ENCODE measurements around the gene FAM8A1. TPM values are rescaled to one million over a fixed set of nuclear protein-coding genes. Genes with fewer than 3 reads are reported as not detected.
A peak's percentile ranks its signal among the peaks of the same experiment; 100 is the strongest.

Gene FAM8A1
- total RNA-seq, 4 donors from 2014 or later: 22.3 to 38.8 (median 28.7) TPM

DNA sequence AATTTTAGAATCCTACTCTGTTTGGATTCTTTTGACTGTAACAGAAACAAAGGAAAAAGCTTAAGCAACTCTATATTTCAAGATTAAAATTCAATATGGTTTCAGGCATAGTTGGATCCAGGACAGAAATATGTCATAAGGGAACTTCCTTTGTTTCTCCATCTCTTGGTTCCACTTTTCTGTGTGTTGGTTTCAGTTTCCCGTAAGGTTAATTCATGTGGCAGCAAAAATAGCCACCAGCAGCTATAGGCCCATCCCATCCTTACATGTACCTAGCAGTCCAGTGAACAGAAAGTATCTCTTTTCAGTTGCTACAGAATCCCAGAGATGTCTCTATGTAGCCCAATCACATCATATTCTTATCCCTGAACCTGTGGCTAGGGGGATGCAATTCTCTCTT, 8.8 kb upstream of the FAM8A1 start:
- H3K27me3 ChIP-seq: no peaks in the 10 kb centered on the region
- DNase-seq (ENCODE audit: low spot score in 2 of 2): no peak
- WGBS: 72% methylated on average over 1 of the region's 1 CpG
- H3K4me1 ChIP-seq: no peaks in the 10 kb centered on the region
- H3K27ac ChIP-seq: no peak overlapping the region
- no peaks in the 10 kb centered on the region for H3K36me3 ChIP-seq
- TF ChIP-seq EP300 (IDR thresholded peaks at IDR 0.05) (no peak), POLR2AphosphoS5 (IDR thresholded peaks at IDR 0.05) (no peak)
- no peaks in the 10 kb centered on the region for H3K9me3 ChIP-seq
- no peak overlapping the region for H3K4me3 ChIP-seq

DNA sequence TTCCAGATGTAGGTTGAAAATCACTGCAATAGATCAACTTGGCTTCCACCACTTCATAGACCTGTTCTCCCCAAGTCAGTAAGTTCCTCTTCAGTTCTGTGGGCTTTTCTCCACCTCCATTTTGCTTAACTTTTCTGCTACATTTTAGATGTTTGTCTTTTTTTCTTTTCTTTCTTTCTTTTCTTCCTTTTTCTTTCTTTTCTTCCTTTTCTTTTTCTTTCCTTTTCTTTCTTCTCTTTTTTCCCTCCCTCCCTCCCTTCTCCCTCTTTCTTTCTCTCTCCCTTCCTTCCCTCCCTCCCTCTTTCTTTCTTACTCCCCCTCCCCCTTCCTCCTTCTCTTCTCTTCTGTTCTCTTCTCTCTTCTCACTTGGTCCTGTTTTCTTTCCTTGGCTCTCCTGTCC, 6.9 kb upstream of the FAM8A1 start:
- H3K36me3 ChIP-seq: no peaks in the 10 kb centered on the region
- H3K4me3 ChIP-seq: no peak overlapping the region
- no peaks in the 10 kb centered on the region for H3K4me1 ChIP-seq
- H3K27ac ChIP-seq: no peak overlapping the region
- H3K27me3 ChIP-seq: no peaks in the 10 kb centered on the region
- H3K9me3 ChIP-seq: no peaks in the 10 kb centered on the region
- no peak for TF ChIP-seq EP300 (IDR thresholded peaks at IDR 0.05)
- TF ChIP-seq, protein P1, sequence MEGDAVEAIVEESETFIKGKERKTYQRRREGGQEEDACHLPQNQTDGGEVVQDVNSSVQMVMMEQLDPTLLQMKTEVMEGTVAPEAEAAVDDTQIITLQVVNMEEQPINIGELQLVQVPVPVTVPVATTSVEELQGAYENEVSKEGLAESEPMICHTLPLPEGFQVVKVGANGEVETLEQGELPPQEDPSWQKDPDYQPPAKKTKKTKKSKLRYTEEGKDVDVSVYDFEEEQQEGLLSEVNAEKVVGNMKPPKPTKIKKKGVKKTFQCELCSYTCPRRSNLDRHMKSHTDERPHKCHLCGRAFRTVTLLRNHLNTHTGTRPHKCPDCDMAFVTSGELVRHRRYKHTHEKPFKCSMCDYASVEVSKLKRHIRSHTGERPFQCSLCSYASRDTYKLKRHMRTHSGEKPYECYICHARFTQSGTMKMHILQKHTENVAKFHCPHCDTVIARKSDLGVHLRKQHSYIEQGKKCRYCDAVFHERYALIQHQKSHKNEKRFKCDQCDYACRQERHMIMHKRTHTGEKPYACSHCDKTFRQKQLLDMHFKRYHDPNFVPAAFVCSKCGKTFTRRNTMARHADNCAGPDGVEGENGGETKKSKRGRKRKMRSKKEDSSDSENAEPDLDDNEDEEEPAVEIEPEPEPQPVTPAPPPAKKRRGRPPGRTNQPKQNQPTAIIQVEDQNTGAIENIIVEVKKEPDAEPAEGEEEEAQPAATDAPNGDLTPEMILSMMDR (IDR thresholded peaks at IDR 0.05): no peak
- no peak for TF ChIP-seq POLR2A (IDR thresholded peaks at IDR 0.05)
- no peak for TF ChIP-seq POLR2AphosphoS5 (IDR thresholded peaks at IDR 0.05)
- no peak for DNase-seq (ENCODE audit: low spot score in 2 of 2)

DNA sequence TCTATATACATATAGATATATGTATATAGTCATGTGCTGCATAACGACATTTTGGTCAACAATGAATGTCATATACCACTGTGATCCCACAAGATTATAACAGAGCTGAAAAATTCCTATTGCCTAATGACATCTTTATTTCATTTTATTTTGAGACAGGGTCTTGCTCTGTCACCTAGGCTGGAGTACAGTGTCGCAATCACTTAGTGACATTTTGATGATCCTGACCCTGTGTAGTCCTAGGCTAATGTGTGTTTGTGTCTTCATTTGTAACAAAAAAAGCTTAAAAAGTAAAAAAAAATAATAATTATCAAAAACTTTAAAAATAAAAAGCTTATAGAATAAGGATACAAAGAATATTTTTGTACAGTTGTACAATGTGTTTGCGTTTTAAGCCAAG, 4.0 kb upstream of the FAM8A1 start:
- no peaks in the 10 kb centered on the region for H3K27me3 ChIP-seq
- no peak overlapping the region for H3K4me3 ChIP-seq
- no peak for DNase-seq (ENCODE audit: low spot score in 2 of 2)
- no peak overlapping the region for H3K27ac ChIP-seq
- peaks cover 7% of the 10 kb centered on the region for H3K4me1 ChIP-seq
- TF ChIP-seq, protein P1 (IDR thresholded peaks at IDR 0.05): no peak
- no peak for TF ChIP-seq POLR2A (IDR thresholded peaks at IDR 0.05)
- WGBS: 94% methylated on average over 3 of the region's 3 CpGs
- no peaks in the 10 kb centered on the region for H3K36me3 ChIP-seq
- no peaks in the 10 kb centered on the region for H3K9me3 ChIP-seq

DNA sequence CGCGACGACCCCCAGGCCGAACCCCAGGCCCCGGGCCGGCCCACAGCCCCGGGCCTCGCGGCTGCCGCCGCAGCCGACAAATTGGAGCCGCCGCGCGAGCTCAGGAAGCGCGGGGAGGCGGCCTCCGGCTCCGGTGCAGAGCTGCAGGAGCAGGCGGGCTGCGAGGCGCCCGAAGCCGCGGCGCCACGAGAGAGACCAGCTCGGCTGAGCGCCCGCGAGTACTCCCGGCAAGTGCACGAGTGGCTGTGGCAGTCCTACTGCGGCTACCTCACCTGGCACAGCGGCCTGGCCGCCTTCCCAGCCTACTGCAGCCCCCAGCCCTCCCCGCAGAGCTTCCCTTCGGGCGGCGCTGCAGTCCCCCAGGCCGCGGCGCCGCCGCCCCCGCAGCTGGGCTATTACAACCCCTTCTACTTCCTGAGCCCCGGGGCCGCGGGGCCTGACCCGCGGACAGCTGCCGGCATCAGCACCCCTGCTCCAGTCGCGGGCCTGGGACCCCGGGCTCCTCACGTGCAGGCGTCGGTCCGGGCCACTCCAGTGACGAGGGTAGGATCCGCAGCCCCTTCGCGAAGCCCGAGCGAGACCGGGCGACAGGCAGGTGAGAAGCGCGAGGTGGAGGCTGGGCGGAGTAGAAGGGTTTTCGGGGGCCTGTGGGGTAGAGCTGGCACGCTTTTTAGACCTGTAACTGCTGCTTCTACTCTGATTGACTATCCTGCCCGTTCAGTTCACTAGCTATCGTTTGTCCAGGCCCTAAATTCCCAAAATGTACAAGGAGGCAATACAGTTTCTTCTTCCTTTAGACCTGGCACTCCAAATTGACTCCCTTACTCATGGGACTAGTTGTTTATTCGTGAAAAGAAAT, 654 bp downstream of the FAM8A1 start:
- DNase-seq (ENCODE audit: low spot score in 2 of 2): peak; percentile 75 to 83
- Histone ChIP-seq H3K27me3 (no peaks in the 10 kb centered on the region), H3K27ac (peak overlapping the region; percentile 94), H3K4me1 (peaks cover 25% of the 10 kb centered on the region), H3K36me3 (peaks cover 16% of the 10 kb centered on the region), H3K4me3 (peak overlapping the region; percentile 80), H3K9me3 (no peaks in the 10 kb centered on the region)
- WGBS: 4% methylated on average over 21 of the region's 77 CpGs
- TF ChIP-seq EP300 (IDR thresholded peaks at IDR 0.05) (no peak), POLR2A (IDR thresholded peaks at IDR 0.05) (peak in 1 of 2 donors; percentile 2)

DNA sequence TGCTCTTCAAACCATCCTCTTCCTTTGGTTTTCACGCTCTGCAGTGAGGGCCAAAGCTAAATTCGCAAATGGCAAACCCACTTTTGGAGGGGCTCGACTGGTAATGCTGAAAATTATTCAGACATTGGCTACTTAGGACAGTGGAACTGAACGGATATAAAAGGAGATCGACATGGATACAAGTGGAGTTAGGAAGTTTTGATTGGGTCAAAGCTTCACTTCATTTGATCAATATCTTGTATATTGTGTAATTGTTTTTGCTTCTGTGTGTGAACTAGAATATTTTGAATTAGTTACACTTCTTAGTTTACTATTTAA, 1.2 kb downstream of the FAM8A1 start:
- H3K9me3 ChIP-seq: no peaks in the 10 kb centered on the region
- no peak for DNase-seq (ENCODE audit: low spot score in 2 of 2)
- peaks cover 25% of the 10 kb centered on the region for H3K4me1 ChIP-seq
- H3K4me3 ChIP-seq: peak overlapping the region; percentile 80
- peaks cover 16% of the 10 kb centered on the region for H3K36me3 ChIP-seq
- peak overlapping the region; percentile 94 for H3K27ac ChIP-seq
- no peaks in the 10 kb centered on the region for H3K27me3 ChIP-seq
- TF ChIP-seq, protein P1 (IDR thresholded peaks at IDR 0.05): no peak
- 9% methylated on average over 5 of the region's 5 CpGs for WGBS

DNA sequence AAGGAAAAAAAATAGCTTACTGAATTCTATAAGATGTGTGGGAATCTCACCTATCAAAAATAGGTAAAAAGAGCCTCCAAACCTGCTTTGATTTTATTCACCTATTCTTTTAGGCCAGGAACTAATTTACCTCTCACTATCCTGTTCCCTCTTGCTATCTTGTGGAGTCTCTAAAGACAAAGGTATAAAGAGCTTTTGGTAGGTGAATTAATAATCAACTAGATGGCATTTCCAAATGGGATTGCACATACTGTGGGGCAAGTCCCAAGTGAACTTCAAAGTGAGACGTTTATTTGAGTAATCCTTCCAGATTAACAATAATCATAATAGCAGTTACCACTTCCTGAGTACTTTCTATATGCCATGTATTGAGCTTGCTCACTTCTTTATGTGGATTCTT, 2.8 kb downstream of the FAM8A1 start:
- no peaks in the 10 kb centered on the region for H3K9me3 ChIP-seq
- peaks cover 22% of the 10 kb centered on the region for H3K36me3 ChIP-seq
- WGBS: 32% methylated on average over 1 of the region's 1 CpG

More for the DNA sequence above, 2.8 kb downstream of the FAM8A1 start:
- H3K27ac ChIP-seq: no peak overlapping the region
- no peaks in the 10 kb centered on the region for H3K27me3 ChIP-seq
- H3K4me1 ChIP-seq: peaks cover 25% of the 10 kb centered on the region
- H3K4me3 ChIP-seq: no peak overlapping the region
- no peak for TF ChIP-seq POLR2A (IDR thresholded peaks at IDR 0.05)
- TF ChIP-seq, protein P1 (IDR thresholded peaks at IDR 0.05): no peak
- TF ChIP-seq POLR2AphosphoS5 (IDR thresholded peaks at IDR 0.05): no peak
- no peak for TF ChIP-seq EP300 (IDR thresholded peaks at IDR 0.05)
- DNase-seq (ENCODE audit: low spot score in 2 of 2): no peak

All from suprapubic skin (tissue), 4 donors.